GM12892 (cell line): ENCODE measurements around the gene CUL2.

Experiments used
- DNase-seq: peaks from one replicate; pipeline ENCODE4 v3.0.0; 2011; ENCODE audit not compliant: insufficient read length
- FAIRE-seq: peaks from 2 replicates; lab custom pipeline; 2011; peaks lifted over from hg19 to GRCh38; lab: Jason Lieb, UNC
- POLR2A ChIP-seq: IDR thresholded peaks from 2 replicates; pipeline ENCODE4 v1.6.1; 2011; ENCODE audit warnings: low read depth, low read length, control low read depth
- POLR2AphosphoS5 ChIP-seq: IDR thresholded peaks from 2 replicates; pipeline ENCODE4 v1.6.1; 2011; ENCODE audit warnings: low read depth, low read length, control low read depth
- TAF1 ChIP-seq: IDR thresholded peaks from 2 replicates; pipeline ENCODE4 v1.6.1; 2011; ENCODE audit warnings: low read depth, mild to moderate bottlenecking, control low read depth, low read length, borderline replicate concordance

The CUL2 gene

GRCh38 chr10:34967335-34967880 lies 122.7 kb downstream of the CUL2 start:
- TF ChIP-seq POLR2A: no peak
- FAIRE-seq: no peak
- no peak for DNase-seq

- no peak for DNase-seq
- TF ChIP-seq POLR2A: no peak
- no peak for TF ChIP-seq POLR2AphosphoS5
- no peak for TF ChIP-seq TAF1
- no peak for FAIRE-seq
These were observed 123.7 kb downstream of the CUL2 start for GRCh38 chr10:34966451-34966850.

DNA sequence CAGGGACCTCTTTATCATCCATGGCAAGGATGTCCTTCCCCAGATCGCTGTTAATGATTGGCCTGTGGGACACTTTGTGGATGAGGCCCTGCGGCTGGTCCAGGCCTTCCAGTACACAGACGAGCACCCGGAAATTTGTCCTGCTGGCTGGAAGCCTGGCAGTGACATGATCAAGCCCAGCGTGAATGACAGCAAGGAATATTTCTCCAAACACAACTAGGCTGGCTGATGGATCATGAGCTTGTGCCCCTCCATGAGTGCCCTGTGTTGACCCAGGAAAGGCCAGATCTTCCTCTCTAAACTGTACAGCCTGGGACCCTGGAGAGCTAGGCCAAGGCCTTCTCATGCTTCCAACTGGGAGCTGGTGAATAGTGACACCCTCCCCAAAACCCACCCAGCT lies 124.1 kb downstream of the CUL2 start:
- no peak for TF ChIP-seq POLR2A
- no peak for TF ChIP-seq POLR2AphosphoS5
- no peak for TF ChIP-seq TAF1
- FAIRE-seq (no peak), DNase-seq (no peak)

- no peak for TF ChIP-seq TAF1
- no peak for TF ChIP-seq POLR2A
- no peak for TF ChIP-seq POLR2AphosphoS5
- FAIRE-seq (no peak), DNase-seq (no peak)
These were observed 125.9 kb downstream of the CUL2 start for GRCh38 chr10:34964166-34964800.

DNA sequence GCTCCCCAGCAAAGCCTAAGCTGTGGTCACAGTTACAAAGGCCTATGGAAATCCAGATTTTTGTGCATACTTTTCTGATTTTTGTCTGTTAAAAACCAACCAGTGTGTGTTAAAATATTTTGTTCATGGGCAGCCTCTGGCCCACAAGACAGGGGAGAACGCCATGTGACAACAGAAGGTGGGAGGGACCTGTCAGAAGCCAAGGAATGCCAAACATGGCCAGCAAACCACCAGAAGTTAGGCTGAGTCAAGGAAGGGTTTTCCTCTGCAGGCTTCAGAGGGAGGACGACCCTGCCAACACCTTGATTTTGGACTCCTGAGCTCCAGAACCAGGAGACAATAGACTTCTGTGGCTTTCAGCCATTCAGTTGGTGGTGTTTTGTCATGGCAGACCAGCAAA lies 127.3 kb downstream of the CUL2 start:
- FAIRE-seq (no peak), DNase-seq (no peak)
- TF ChIP-seq POLR2A (no peak), TAF1 (no peak), POLR2AphosphoS5 (no peak)

DNA sequence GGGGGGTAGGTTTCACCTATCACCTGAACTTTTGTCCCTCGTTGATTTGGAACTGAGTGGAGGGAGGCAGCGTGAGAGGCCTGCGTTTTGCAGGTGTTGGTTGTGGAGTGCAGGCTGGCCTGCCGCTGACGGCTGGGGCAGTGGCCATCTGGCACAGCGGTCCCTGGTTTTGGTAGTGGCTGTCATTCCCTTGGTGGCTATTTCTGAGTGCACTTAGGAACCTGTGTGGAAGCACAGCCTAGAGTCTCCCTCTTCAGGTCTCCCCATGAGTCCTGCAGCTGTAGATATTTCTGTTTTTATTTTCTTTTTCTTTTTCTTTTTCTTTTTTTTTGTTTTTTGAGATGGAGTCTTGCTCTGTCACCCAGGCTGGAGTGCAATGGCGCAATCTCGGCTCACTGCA lies 129.2 kb downstream of the CUL2 start:
- TF ChIP-seq TAF1 (no peak), POLR2AphosphoS5 (no peak), POLR2A (no peak)
- no peak for FAIRE-seq
- DNase-seq: no peak

- TF ChIP-seq TAF1: no peak
- TF ChIP-seq POLR2A: no peak
- DNase-seq (no peak), FAIRE-seq (no peak)
These were observed 130.4 kb downstream of the CUL2 start for GRCh38 chr10:34959786-34960185.

DNA sequence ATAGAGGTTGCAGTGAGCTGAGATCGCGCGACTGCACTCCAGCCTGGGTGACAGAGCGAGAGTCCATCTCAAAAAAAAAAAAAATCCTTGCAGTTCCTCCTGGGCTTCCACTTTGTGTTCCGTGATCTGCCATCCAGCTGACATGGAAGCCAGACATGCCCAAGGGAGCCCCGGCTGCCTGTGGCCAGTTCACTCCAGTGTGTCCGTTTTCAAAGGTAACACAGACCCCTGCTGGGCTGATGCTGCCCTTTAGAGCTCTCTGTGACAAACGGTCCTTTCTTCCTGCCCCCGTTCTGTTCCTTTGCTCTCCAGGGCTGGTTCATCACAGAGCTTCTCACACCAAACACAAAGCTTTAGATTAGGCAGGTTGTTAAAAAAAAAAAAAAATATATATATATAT lies 130.8 kb downstream of the CUL2 start:
- no peak for DNase-seq
- FAIRE-seq: no peak
- TF ChIP-seq POLR2A (no peak), TAF1 (no peak), POLR2AphosphoS5 (no peak)
